Panc1 (cell line): ENCODE measurements around the gene RNF212. TPM values are rescaled to one million over a fixed set of nuclear protein-coding genes. Genes with fewer than 3 reads are reported as not detected.

Source experiments
- ATAC-seq: fragments of 200-7000 bp; cut with Tn5 transposase; 2 replicates; pipeline ENCODE4 v1.9.1; 2020; ENCODE audit warnings: mild to moderate bottlenecking, moderate library complexity
- BruUV-seq: library from RNA; stranded (reverse); fragments of 400-500 nt; replicated peaks from 2 replicates; lab custom pipeline; 2021; lab: Mats Ljungman, UMichigan
- CTCF ChIA-PET: fragments of 300-600 bp; sonication (Branson Sonifier 250); formaldehyde crosslinking; loops from one replicate; lab custom pipeline; 2022; ENCODE audit warnings: antibody characterized with exemption; lab: Charles Lee
- POLR2A ChIA-PET: fragments of 300-600 bp; sonication (Branson Sonifier 250); formaldehyde crosslinking; loops from one replicate; lab custom pipeline; 2022; ENCODE audit warnings: antibody characterized with exemption; lab: Charles Lee
- DNase-seq: peaks from one replicate; pipeline ENCODE4 v3.0.0-alpha.2; 2010; ENCODE audit warnings: low read depth, low spot score
- H3K27ac ChIP-seq: 2 replicates; pipeline ENCODE4 v1.5.1; 2011; ENCODE audit warnings: mild to moderate bottlenecking, low read length, inconsistent platforms
- H3K27me3 ChIP-seq: fragments of 200-500 bp; sonication (Bioruptor generic); 2 replicates; pipeline ENCODE4 v1.6.0; 2014; ENCODE audit warnings: low read length, inconsistent platforms; ENCODE audit not compliant: control insufficient read depth, insufficient read depth
- H3K36me3 ChIP-seq: fragments of 200-500 bp; sonication (Bioruptor generic); 2 replicates; pipeline ENCODE4 v1.5.1; 2014; ENCODE audit warnings: inconsistent platforms, mild to moderate bottlenecking, low read length, moderate library complexity; ENCODE audit not compliant: control insufficient read depth, insufficient read depth
- H3K4me1 ChIP-seq: 2 replicates; pipeline ENCODE4 v1.5.1; 2011; ENCODE audit warnings: inconsistent platforms, mild to moderate bottlenecking, low read length, moderate library complexity; ENCODE audit not compliant: control insufficient read depth, insufficient read depth
- H3K4me3 ChIP-seq, 2 experiments: 2 replicates each; pipeline ENCODE4 v1.5.1; 2011 to 2012; ENCODE audit warnings: low read depth in 2 of 2, low read length in 2 of 2, mild to moderate bottlenecking in 2 of 2, inconsistent platforms in 1 of 2, moderate library complexity in 1 of 2
- H3K9me3 ChIP-seq: fragments of 200-500 bp; sonication (Bioruptor generic); 2 replicates; pipeline ENCODE4 v1.5.1; 2014; ENCODE audit warnings: low read depth, mild to moderate bottlenecking, inconsistent platforms, low read length, moderate library complexity; ENCODE audit not compliant: control insufficient read depth, insufficient read depth
- CTCF ChIP-seq: fragments of 450-650 bp; IDR thresholded peaks from 2 replicates; pipeline ENCODE4 v1.5.1; 2017; ENCODE audit warnings: mild to moderate bottlenecking
- POLR2AphosphoS5 ChIP-seq: IDR thresholded peaks from 2 replicates; pipeline ENCODE4 v1.6.1; 2012; ENCODE audit warnings: mild to moderate bottlenecking, low read depth, low read length, moderate library complexity
- REST ChIP-seq, 2 experiments: IDR thresholded peaks; 2 replicates each; pipeline ENCODE4 v1.6.1; 2011 to 2012; ENCODE audit warnings: low read depth in 2 of 2, control low read depth in 1 of 2, low read length in 1 of 2, mild to moderate bottlenecking in 1 of 2, moderate library complexity in 1 of 2; ENCODE audit not compliant: insufficient read depth in 1 of 2
- SIN3A ChIP-seq: IDR thresholded peaks from 2 replicates; pipeline ENCODE4 v1.6.1; 2012; ENCODE audit warnings: low read depth, mild to moderate bottlenecking, low read length, moderate library complexity, borderline replicate concordance; ENCODE audit not compliant: insufficient read depth
- TCF7L2 ChIP-seq: IDR thresholded peaks from 2 replicates; pipeline ENCODE4 v1.6.1; 2011; ENCODE audit warnings: mild to moderate bottlenecking, low read depth, low read length, inconsistent platforms
- in situ Hi-C: cut with HindIII; loops from 2 replicates; pipeline ENCODE4 v1.10.0; 2016; ENCODE audit warnings: low sequenced_read_pairs, low pct_unique_long_range_greater_than_20kb
- intact Hi-C: fragments of 100-400 bp; cut with micrococcal nuclease; formaldehyde crosslinking; loops from one replicate; pipeline ENCODE4 v1.10.0; 2022; ENCODE audit not compliant: unreplicated experiment
- total RNA-seq: library from RNA; stranded (reverse); gene quantifications from one replicate; pipeline ENCODE4 v1.2.1, GENCODE V29; 2021; ENCODE audit not compliant: unreplicated experiment

RNF212 gene
- total RNA-seq, 1 experiment from 2014 or later: not detected

GRCh38 chr4:1041147-1041935 is 72.0 kb downstream of the RNF212 start:
- Histone ChIP-seq H3K4me3 (peak overlapping the region; percentile 7 to 11; a peak in 2 of 4 replicates), H3K27me3 (no peaks in the 10 kb centered on the region), H3K4me1 (peaks cover 76% of the 10 kb centered on the region), H3K27ac (peak overlapping the region; percentile 70; the same call in 1 of the 2 replicates), H3K9me3 (no peaks in the 10 kb centered on the region), H3K36me3 (no peaks in the 10 kb centered on the region)
- intact Hi-C loops (no loop called here), in situ Hi-C loops (no loop called here)
- no peak for DNase-seq
- ATAC-seq: peak; percentile 27
- no TSS peak for BruUV-seq
- ChIA-PET POLR2A (interaction anchor here (0.5 kb wide), 1 partner anchor 999 kb away, joined by 3 read pairs; no protein-coding TSS in a partner anchor), CTCF (interaction anchor here (0.6 kb wide), 1 partner anchor 71 kb away, joined by 18 read pairs; no protein-coding TSS in a partner anchor)
- TF ChIP-seq REST (IDR thresholded peaks at IDR 0.05; ENCODE audit: insufficient read depth in 1 of 2, low read depth in 2 of 2, low read length in 1 of 2): no peak
- no peak for TF ChIP-seq CTCF
- TF ChIP-seq TCF7L2: no peak
- no peak for TF ChIP-seq SIN3A
- TF ChIP-seq POLR2AphosphoS5: no peak

GRCh38 chr4:1040344-1041146 is 72.8 kb downstream of the RNF212 start:
- Histone ChIP-seq H3K27me3 (no peaks in the 10 kb centered on the region), H3K36me3 (no peaks in the 10 kb centered on the region), H3K9me3 (no peaks in the 10 kb centered on the region), H3K4me1 (peaks cover 78% of the 10 kb centered on the region), H3K4me3 (no peak overlapping the region), H3K27ac (peak overlapping the region; percentile 34; the same call in 1 of the 2 replicates)
- intact Hi-C loops: no loop called here
- no peak for TF ChIP-seq SIN3A
- no peak for ATAC-seq
- ChIA-PET POLR2A (no interaction called here), CTCF (interaction anchor here (0.6 kb wide), 1 partner anchor 71 kb away, joined by 18 read pairs; no protein-coding TSS in a partner anchor)
- in situ Hi-C loops: no loop called here
- no TSS peak for BruUV-seq
- no peak for DNase-seq
